HG03135 (cell line): ENCODE data around the gene ARHGAP4.

Source experiments
- ATAC-seq: cut with Tn5 transposase; IDR thresholded peaks from one replicate; pipeline ENCODE4 v1.9.1; 2021; ENCODE audit warnings: mild to moderate bottlenecking, moderate library complexity; ENCODE audit not compliant: unreplicated experiment

Gene ARHGAP4

GRCh38 chrX:153870288-153870690 lies 55.8 kb downstream of the ARHGAP4 start:
- ATAC-seq = no peak

GRCh38 chrX:153869473-153870287 lies 56.4 kb downstream of the ARHGAP4 start:
- no peak for ATAC-seq

- no peak for ATAC-seq
Observed at GRCh38 chrX:153868576-153869472, 57.2 kb downstream of the ARHGAP4 start.

- no peak for ATAC-seq
Observed at GRCh38 chrX:153867671-153868070, 58.4 kb downstream of the ARHGAP4 start.

- ATAC-seq = no peak
Observed at GRCh38 chrX:153867139-153867538, 58.9 kb downstream of the ARHGAP4 start.

- ATAC-seq = no peak
Observed at GRCh38 chrX:153866302-153867019, 59.6 kb downstream of the ARHGAP4 start.

GRCh38 chrX:153865685-153866084 lies 60.4 kb downstream of the ARHGAP4 start:
- no peak for ATAC-seq

- ATAC-seq = no peak
Observed at GRCh38 chrX:153865321-153865580, 60.8 kb downstream of the ARHGAP4 start.

GRCh38 chrX:153864561-153865320 lies 61.3 kb downstream of the ARHGAP4 start:
- no peak for ATAC-seq

GRCh38 chrX:153864101-153864500 lies 62.0 kb downstream of the ARHGAP4 start:
- ATAC-seq = no peak

GRCh38 chrX:153863251-153863991 lies 62.6 kb downstream of the ARHGAP4 start:
- no peak for ATAC-seq

- ATAC-seq = no peak
Observed at GRCh38 chrX:153862369-153863250, 63.5 kb downstream of the ARHGAP4 start.

GRCh38 chrX:153861733-153862310 lies 64.2 kb downstream of the ARHGAP4 start:
- no peak for ATAC-seq

GRCh38 chrX:153861151-153861550 lies 64.9 kb downstream of the ARHGAP4 start:
- no peak for ATAC-seq
